Spleen (tissue), 11 donors: ENCODE measurements around the gene NACA. TPM values are rescaled to one million over a fixed set of nuclear protein-coding genes. Genes with fewer than 3 reads are reported as not detected.

Experiments used
- DNase-seq: peaks from one replicate; pipeline ENCODE4 v3.0.0-alpha.2; 2020
- H3K27ac ChIP-seq, 8 donors: fragments of 200-600 bp; sonication (generic) in 7 of 8; 1 replicate in 4 of 8; 2 replicates in 4 of 8; pipeline versions ENCODE4 v1.5.0 to v1.8.0; 2016 to 2021; ENCODE audit warnings: inconsistent platforms in 4 of 8, mild to moderate bottlenecking in 4 of 8, moderate library complexity in 1 of 8
- H3K27me3 ChIP-seq, 7 donors: fragments of 200-600 bp; sonication (generic) in 6 of 7; replicated peaks in 1 of 7; 1 replicate in 4 of 7; 2 replicates in 3 of 7; pipeline versions ENCODE4 v1.5.0 to v1.8.0; 2016 to 2021; ENCODE audit warnings: inconsistent platforms in 3 of 7, mild to moderate bottlenecking in 1 of 7
- H3K36me3 ChIP-seq, 6 donors: fragments of 200-600 bp; sonication (generic) in 5 of 6; 1 replicate in 4 of 6; 2 replicates in 2 of 6; pipeline versions ENCODE4 v1.5.0 to v1.8.0; 2016 to 2021; ENCODE audit warnings: inconsistent platforms in 2 of 6
- H3K4me1 ChIP-seq, 6 donors: fragments of 200-600 bp; sonication (generic) in 5 of 6; 1 replicate in 3 of 6; 2 replicates in 3 of 6; pipeline versions ENCODE4 v1.5.0 to v1.8.0; 2016 to 2021; ENCODE audit warnings: inconsistent platforms in 3 of 6
- H3K4me3 ChIP-seq, 8 donors: fragments of 200-600 bp; sonication (generic) in 7 of 8; 1 replicate in 4 of 8; 2 replicates in 4 of 8; pipeline versions ENCODE4 v1.5.0 to v1.8.0; 2016 to 2021; ENCODE audit warnings: inconsistent platforms in 4 of 8, mild to moderate bottlenecking in 4 of 8, moderate library complexity in 2 of 8
- H3K9me3 ChIP-seq, 8 donors: fragments of 200-600 bp; sonication (generic) in 7 of 8; 1 replicate in 4 of 8; 2 replicates in 4 of 8; pipeline versions ENCODE4 v1.5.0 to v1.8.0; 2016 to 2021; ENCODE audit warnings: inconsistent platforms in 4 of 8
- POLR2A ChIP-seq, 3 donors: fragments of 450-650 bp; IDR thresholded peaks; one replicate each; pipeline ENCODE4 v1.5.1; 2017; ENCODE audit warnings: antibody characterized with exemption in 3 of 3, mild to moderate bottlenecking in 1 of 3
- POLR2AphosphoS5 ChIP-seq, 3 donors: sonication (generic); formaldehyde crosslinking; IDR thresholded peaks; one replicate each; pipeline ENCODE4 v1.5.1; 2017; ENCODE audit warnings: antibody characterized with exemption in 3 of 3
- WGBS, 5 donors: extraction: QIAGEN DNeasy Blood & Tissue Kit in 3 of 5; methylation state at CpG; one replicate each; pipeline versions ENCODE4 v1.1.5 to v1.1.7; 2013 to 2018; 5-methylcytosine and 5-hydroxymethylcytosine counted together
- intact Hi-C: fragments of 100-400 bp; cut with DNase I; formaldehyde crosslinking; loops from one replicate; pipeline ENCODE4 v1.15.0; 2023; ENCODE audit warnings: low total_unique reads
- polyA plus RNA-seq, 3 donors: library from polyadenylated mRNA; stranded (reverse); fragments of 200-250 nt; gene quantifications; one replicate each; pipeline ENCODE4 v1.2.1, GENCODE V29; 2013
- total RNA-seq, 7 donors: library from RNA; depleted of rRNA in 3 of 7; stranded (reverse); fragments of >200 nt in 3 of 7; fragmentation: NEBNext Ultra II Directional in 4 of 7; extraction: Animal tissue kit (Norgen Biotek cat#: 25700) in 4 of 7; gene quantifications; one replicate each; pipeline versions ENCODE4 v1.1.0 to v1.2.1, GENCODE V29; 2016 to 2021
- TF ChIP-seq, protein P1 (sequence below), 11 experiments: fragments of 200-600 bp in 7 of 11; fragments of 450-650 bp in 4 of 11; sonication (generic) in 4 of 11; IDR thresholded peaks in 8 of 11; conservative IDR thresholded peaks in 3 of 11; 1 replicate in 7 of 11; 2 replicates in 4 of 11; pipeline versions ENCODE4 v1.4.0 to v1.8.0; 2016 to 2021; ENCODE audit warnings: antibody characterized with exemption in 11 of 11, inconsistent platforms in 4 of 11, mild to moderate bottlenecking in 1 of 11
- donor health status: healthy with polysubstance abuse.
- donor health status: DM: no; HTN: no; CAD: no; lungs with moderate emphysema.
- donor health status: DM: no; HTN: no; CAD: no.
- donor health status: Bipolar disorder and iron deficiency.
- donor health status: healthy.
- donor health status: DM: no; HTN: no; CAD: no.
- donor health status: DM: yes; HTN: yes; CAD: no.

Gene NACA
- total and polyA plus RNA-seq, 10 donors = 535 to 3,231 (median 780) TPM

DNA sequence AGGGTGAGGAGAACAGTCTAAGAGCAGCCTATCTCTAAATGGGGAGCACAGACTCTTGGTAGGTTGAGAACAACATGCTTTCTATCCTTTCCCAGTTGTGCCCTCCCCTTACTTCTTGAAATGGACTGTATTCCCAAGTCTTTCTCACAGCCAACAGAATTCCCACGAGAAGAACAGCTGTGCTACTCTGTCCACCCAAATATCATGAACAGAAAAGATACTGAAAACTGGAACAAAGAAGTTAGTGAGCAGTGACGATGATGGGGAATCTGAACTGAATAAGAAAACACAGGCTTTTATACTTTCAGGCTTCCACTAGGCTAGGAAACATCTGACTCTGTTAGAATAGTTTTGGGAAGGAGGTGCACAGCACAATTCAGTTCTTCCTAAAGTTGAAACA lies 3.4 kb downstream of the NACA start:
- 37 to 53% (median 48%) methylated on average over 2 of the region's 2 CpGs for WGBS, 5 donors
- H3K36me3 ChIP-seq = peaks cover 0 to 64% (median 21%) of the 10 kb centered on the region in 6 donors
- no peak for DNase-seq
- peaks cover 50 to 91% (median 75%) of the 10 kb centered on the region in 6 donors for H3K4me1 ChIP-seq
- H3K27ac ChIP-seq = peak overlapping the region in 6 of 8 donors; percentile 61 to 97 (median 78)
- TF ChIP-seq, protein P1, sequence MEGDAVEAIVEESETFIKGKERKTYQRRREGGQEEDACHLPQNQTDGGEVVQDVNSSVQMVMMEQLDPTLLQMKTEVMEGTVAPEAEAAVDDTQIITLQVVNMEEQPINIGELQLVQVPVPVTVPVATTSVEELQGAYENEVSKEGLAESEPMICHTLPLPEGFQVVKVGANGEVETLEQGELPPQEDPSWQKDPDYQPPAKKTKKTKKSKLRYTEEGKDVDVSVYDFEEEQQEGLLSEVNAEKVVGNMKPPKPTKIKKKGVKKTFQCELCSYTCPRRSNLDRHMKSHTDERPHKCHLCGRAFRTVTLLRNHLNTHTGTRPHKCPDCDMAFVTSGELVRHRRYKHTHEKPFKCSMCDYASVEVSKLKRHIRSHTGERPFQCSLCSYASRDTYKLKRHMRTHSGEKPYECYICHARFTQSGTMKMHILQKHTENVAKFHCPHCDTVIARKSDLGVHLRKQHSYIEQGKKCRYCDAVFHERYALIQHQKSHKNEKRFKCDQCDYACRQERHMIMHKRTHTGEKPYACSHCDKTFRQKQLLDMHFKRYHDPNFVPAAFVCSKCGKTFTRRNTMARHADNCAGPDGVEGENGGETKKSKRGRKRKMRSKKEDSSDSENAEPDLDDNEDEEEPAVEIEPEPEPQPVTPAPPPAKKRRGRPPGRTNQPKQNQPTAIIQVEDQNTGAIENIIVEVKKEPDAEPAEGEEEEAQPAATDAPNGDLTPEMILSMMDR (IDR thresholded peaks at IDR 0.05 in 8 of 11, conservative IDR thresholded peaks at IDR 0.05 in 3 of 11) = no peak
- no peak for TF ChIP-seq POLR2A (IDR thresholded peaks at IDR 0.05)
- TF ChIP-seq POLR2AphosphoS5 (IDR thresholded peaks at IDR 0.05) = no peak
- H3K4me3 ChIP-seq = peak overlapping the region in 2 of 8 donors; percentile 67 to 98
- intact Hi-C loops = loop anchor here (2.0 kb wide), 1 partner anchor 27 kb away; no protein-coding TSS in a partner anchor
- H3K27me3 ChIP-seq = no peaks in the 10 kb centered on the region
- H3K9me3 ChIP-seq = no peaks in the 10 kb centered on the region

DNA sequence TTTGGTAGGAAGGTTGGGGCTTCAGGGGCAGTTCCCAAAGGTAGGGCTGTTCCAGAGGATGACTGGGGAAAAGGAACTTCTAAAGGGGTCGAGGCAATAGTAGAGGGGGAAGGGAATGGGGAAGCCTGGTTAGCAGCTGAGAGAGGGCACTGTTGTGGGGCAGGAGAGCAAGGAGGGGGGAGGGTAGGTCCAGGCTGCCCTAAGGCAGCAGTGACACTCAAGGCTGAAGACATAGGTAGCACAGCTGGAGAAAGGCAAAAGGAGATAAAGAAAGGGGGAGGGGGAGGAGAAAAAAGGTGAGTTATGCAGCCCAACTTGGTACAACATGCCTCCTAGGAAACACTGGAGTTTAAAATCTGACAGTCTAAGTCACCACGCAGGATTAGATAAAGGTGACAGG lies 3.9 kb downstream of the NACA start:
- H3K4me3 ChIP-seq = peak overlapping the region in 1 of 8 donors; percentile 98
- H3K27me3 ChIP-seq = no peaks in the 10 kb centered on the region
- DNase-seq = no peak
- H3K9me3 ChIP-seq = no peaks in the 10 kb centered on the region
- H3K36me3 ChIP-seq = peaks cover 0 to 69% (median 22%) of the 10 kb centered on the region in 6 donors
- H3K27ac ChIP-seq = peak overlapping the region in 7 of 8 donors; percentile 41 to 97 (median 78)
- intact Hi-C loops = no loop called here
- 45 to 54% (median 49%) methylated on average over 2 of the region's 2 CpGs for WGBS, 5 donors
- peaks cover 50 to 92% (median 79%) of the 10 kb centered on the region in 6 donors for H3K4me1 ChIP-seq
- TF ChIP-seq, protein P1 (IDR thresholded peaks at IDR 0.05 in 8 of 11, conservative IDR thresholded peaks at IDR 0.05 in 3 of 11) = no peak

DNA sequence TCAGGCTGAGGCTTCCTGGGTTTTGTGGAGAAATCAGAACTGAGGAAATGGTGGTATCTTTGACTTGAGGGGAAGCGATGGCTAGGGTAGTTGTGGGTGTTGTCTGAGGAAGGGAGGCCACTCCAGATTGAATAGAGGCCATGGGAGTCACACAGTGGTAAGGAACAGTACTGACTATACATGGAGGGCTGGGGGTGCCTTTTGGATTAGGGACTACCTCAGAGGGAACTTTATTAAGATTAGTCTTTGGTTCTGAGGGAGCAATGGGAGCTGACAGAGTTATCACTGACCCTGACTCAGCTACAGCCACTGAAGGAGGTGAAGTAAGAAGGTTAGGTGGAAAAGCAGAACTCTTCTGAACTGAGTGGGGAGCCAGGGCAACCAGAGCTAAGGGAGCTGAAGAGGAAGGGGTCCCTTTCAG lies 4.4 kb downstream of the NACA start:
- H3K4me3 ChIP-seq = peak overlapping the region in 1 of 8 donors; percentile 98
- peaks cover 0 to 74% (median 24%) of the 10 kb centered on the region in 6 donors for H3K36me3 ChIP-seq
- peaks cover 50 to 92% (median 74%) of the 10 kb centered on the region in 6 donors for H3K4me1 ChIP-seq
- intact Hi-C loops = no loop called here
- H3K9me3 ChIP-seq = no peaks in the 10 kb centered on the region
- H3K27me3 ChIP-seq = no peaks in the 10 kb centered on the region
- no peak for DNase-seq
- TF ChIP-seq POLR2AphosphoS5 (IDR thresholded peaks at IDR 0.05) (peak in 1 of 3 donors; percentile 15), POLR2A (IDR thresholded peaks at IDR 0.05) (no peak)
- 13 to 40% (median 17%) methylated on average over 1 of the region's 1 CpG for WGBS, 5 donors
- peak overlapping the region in 7 of 8 donors; percentile 41 to 97 (median 78) for H3K27ac ChIP-seq

DNA sequence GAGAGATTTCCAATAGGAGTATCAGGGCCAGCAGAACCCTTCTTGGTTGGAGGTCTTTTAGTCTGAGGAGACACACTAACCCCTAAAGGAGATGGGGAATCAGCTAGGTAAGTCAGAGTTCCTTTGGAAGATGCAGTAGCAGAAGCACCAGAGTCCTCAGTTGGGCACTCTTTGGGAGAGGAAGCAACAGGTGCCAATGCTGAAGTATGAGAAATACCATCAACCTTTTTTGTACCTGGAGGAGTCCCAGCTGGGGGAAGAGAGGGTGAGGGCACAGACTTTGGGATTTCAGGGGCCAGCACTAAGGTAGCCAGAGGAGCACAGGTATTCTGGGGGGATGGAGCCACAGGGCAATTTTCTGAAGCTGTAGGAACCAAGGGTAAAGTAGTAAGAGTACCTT lies 6.0 kb downstream of the NACA start:
- Histone ChIP-seq H3K36me3 (peaks cover 0 to 90% (median 37%) of the 10 kb centered on the region in 6 donors), H3K27me3 (no peaks in the 10 kb centered on the region), H3K9me3 (no peaks in the 10 kb centered on the region), H3K4me1 (peaks cover 50 to 97% (median 71%) of the 10 kb centered on the region in 6 donors), H3K27ac (peak overlapping the region in 6 of 8 donors; percentile 6 to 97 (median 52)), H3K4me3 (no peak overlapping the region)
- TF ChIP-seq, protein P1 (IDR thresholded peaks at IDR 0.05 in 8 of 11, conservative IDR thresholded peaks at IDR 0.05 in 3 of 11) = no peak
- TF ChIP-seq POLR2A (IDR thresholded peaks at IDR 0.05) (no peak), POLR2AphosphoS5 (IDR thresholded peaks at IDR 0.05) (no peak)
- DNase-seq = no peak
- intact Hi-C loops = no loop called here
